H9 (cell line): ENCODE data around the gene INPP5A. TPM values are rescaled to one million over a fixed set of nuclear protein-coding genes. Genes with fewer than 3 reads are reported as not detected.

Experiments used
- DNase-seq: peaks from one replicate; pipeline ENCODE4 v3.0.0-alpha.2; 2017
- H2AFZ ChIP-seq: one replicate; pipeline ENCODE4 v1.6.1; 2013; ENCODE audit warnings: mild to moderate bottlenecking, low read length, control low read depth, moderate library complexity
- H2AK5ac ChIP-seq: 2 replicates; pipeline ENCODE4 v1.6.1; 2013; ENCODE audit warnings: low read length, control low read depth, mixed read lengths; ENCODE audit not compliant: insufficient read length
- H2BK120ac ChIP-seq: one replicate; pipeline ENCODE4 v1.6.1; 2013; ENCODE audit warnings: low read depth, mild to moderate bottlenecking, low read length, control low read depth, inconsistent platforms; ENCODE audit not compliant: poor library complexity, severe bottlenecking
- H2BK12ac ChIP-seq: 2 replicates; pipeline ENCODE4 v1.6.1; 2013; ENCODE audit warnings: low read length, control low read depth, mixed read lengths, low read depth; ENCODE audit not compliant: insufficient read length
- H2BK15ac ChIP-seq: 2 replicates; pipeline ENCODE4 v1.6.1; 2013; ENCODE audit warnings: low read depth, low read length, control low read depth
- H2BK20ac ChIP-seq: one replicate; pipeline ENCODE4 v1.6.1; 2013; ENCODE audit warnings: low read depth, mild to moderate bottlenecking, low read length, control low read depth, inconsistent platforms; ENCODE audit not compliant: poor library complexity, severe bottlenecking
- H2BK5ac ChIP-seq: 2 replicates; pipeline ENCODE4 v1.6.1; 2013; ENCODE audit warnings: low read length, control low read depth, mixed read lengths; ENCODE audit not compliant: insufficient read length
- H3K14ac ChIP-seq: 2 replicates; pipeline ENCODE4 v1.6.1; 2013; ENCODE audit warnings: low read length, control low read depth; ENCODE audit not compliant: insufficient read depth
- H3K18ac ChIP-seq: 2 replicates; pipeline ENCODE4 v1.6.1; 2013; ENCODE audit warnings: low read depth, mild to moderate bottlenecking, mixed read lengths, low read length, control low read depth; ENCODE audit not compliant: insufficient read length
- H3K23ac ChIP-seq: 2 replicates; pipeline ENCODE4 v1.6.1; 2013; ENCODE audit warnings: low read length, control low read depth, mixed read lengths, low read depth; ENCODE audit not compliant: insufficient read length
- H3K23me2 ChIP-seq: 2 replicates; pipeline ENCODE4 v1.6.1; 2013; ENCODE audit warnings: low read depth, mild to moderate bottlenecking, mixed read lengths, low read length, control low read depth; ENCODE audit not compliant: insufficient read length, poor library complexity, severe bottlenecking
- H3K27ac ChIP-seq: 2 replicates; pipeline ENCODE4 v1.5.1; 2013; ENCODE audit warnings: low read length, control low read depth, mixed read lengths, low read depth; ENCODE audit not compliant: insufficient read length
- H3K27me3 ChIP-seq: 2 replicates; pipeline ENCODE4 v1.6.1; 2013; ENCODE audit warnings: low read length, control low read depth, inconsistent platforms; ENCODE audit not compliant: insufficient read depth
- H3K4ac ChIP-seq: 2 replicates; pipeline ENCODE4 v1.6.1; 2013; ENCODE audit warnings: low read depth, mild to moderate bottlenecking, control low read depth, inconsistent platforms, low read length, moderate library complexity
- H3K4me1 ChIP-seq: 2 replicates; pipeline ENCODE4 v1.6.1; 2013; ENCODE audit warnings: low read length, control low read depth, inconsistent platforms; ENCODE audit not compliant: insufficient read depth
- H3K4me2 ChIP-seq: 2 replicates; pipeline ENCODE4 v1.6.1; 2013; ENCODE audit warnings: low read length, control low read depth, mixed read lengths; ENCODE audit not compliant: insufficient read length, insufficient read depth
- H3K56ac ChIP-seq: 2 replicates; pipeline ENCODE4 v1.6.1; 2013; ENCODE audit warnings: low read depth, mild to moderate bottlenecking, mixed read lengths, low read length, control low read depth; ENCODE audit not compliant: insufficient read length
- H3K79me1 ChIP-seq: 2 replicates; pipeline ENCODE4 v1.6.1; 2013; ENCODE audit warnings: low read depth, mild to moderate bottlenecking, moderate library complexity, low read length, control low read depth, inconsistent platforms; ENCODE audit not compliant: insufficient read depth, poor library complexity, severe bottlenecking
- H3K79me2 ChIP-seq: 2 replicates; pipeline ENCODE4 v1.6.1; 2013; ENCODE audit warnings: low read length, control low read depth, inconsistent platforms; ENCODE audit not compliant: insufficient read depth
- H3K9ac ChIP-seq: 2 replicates; pipeline ENCODE4 v1.6.1; 2013; ENCODE audit warnings: low read length, control low read depth, mixed read lengths; ENCODE audit not compliant: insufficient read length; ENCODE audit errors: extremely low read depth
- H3K9me3 ChIP-seq: one replicate; pipeline ENCODE4 v1.6.1; 2013; ENCODE audit warnings: low read depth, low read length, inconsistent platforms; ENCODE audit not compliant: control insufficient read depth
- H3T11ph ChIP-seq: one replicate; pipeline ENCODE4 v1.6.1; 2013; ENCODE audit warnings: mild to moderate bottlenecking, low read length, control low read depth, inconsistent platforms
- H4K20me1 ChIP-seq: one replicate; pipeline ENCODE4 v1.6.1; 2013; ENCODE audit not compliant: control insufficient read depth, insufficient read length, insufficient read depth
- H4K5ac ChIP-seq: 2 replicates; pipeline ENCODE4 v1.6.1; 2013; ENCODE audit warnings: low read depth, mild to moderate bottlenecking, mixed read lengths, low read length, control low read depth; ENCODE audit not compliant: insufficient read length
- H4K8ac ChIP-seq: replicated peaks from 2 replicates; pipeline ENCODE4 v1.6.1; 2013; ENCODE audit warnings: low read length, control low read depth, mixed read lengths, low read depth; ENCODE audit not compliant: insufficient read length
- H4K91ac ChIP-seq: 2 replicates; pipeline ENCODE4 v1.6.1; 2013; ENCODE audit warnings: low read depth, mild to moderate bottlenecking, moderate library complexity, mixed read lengths, low read length, control low read depth; ENCODE audit not compliant: insufficient read length
- H3K27ac Mint-ChIP-seq, 3 experiments: 2 replicates in 2 of 3; 3 replicates in 1 of 3; pipeline ENCODE4 v1.8.0; 2020 to 2021; ENCODE audit warnings: mixed read lengths in 3 of 3, mild to moderate bottlenecking in 1 of 3, moderate library complexity in 1 of 3
- H3K27me3 Mint-ChIP-seq: 2 replicates; pipeline ENCODE4 v1.8.0; 2021; ENCODE audit warnings: low read depth, mild to moderate bottlenecking, moderate library complexity, mixed read lengths
- H3K36me3 Mint-ChIP-seq, 3 experiments: 2 replicates in 2 of 3; 3 replicates in 1 of 3; pipeline ENCODE4 v1.8.0; 2020 to 2021; ENCODE audit warnings: low read depth in 3 of 3, mixed read lengths in 3 of 3; ENCODE audit not compliant: insufficient read depth in 1 of 3
- H3K4me1 Mint-ChIP-seq, 2 experiments: 2 replicates each; pipeline ENCODE4 v1.8.0; 2020; ENCODE audit warnings: mixed read lengths in 2 of 2
- H3K4me3 Mint-ChIP-seq, 2 experiments: 2 replicates in 1 of 2; 3 replicates in 1 of 2; pipeline ENCODE4 v1.8.0; 2020 to 2021; ENCODE audit warnings: mild to moderate bottlenecking in 2 of 2, mixed read lengths in 2 of 2, moderate library complexity in 1 of 2
- H3K9me3 Mint-ChIP-seq, 2 experiments: 2 replicates in 1 of 2; 3 replicates in 1 of 2; pipeline ENCODE4 v1.8.0; 2020; ENCODE audit warnings: mild to moderate bottlenecking in 2 of 2, mixed read lengths in 2 of 2, moderate library complexity in 1 of 2
- WGBS: extraction: QIAGEN DNeasy Blood & Tissue Kit; methylation state at CpG from one replicate; pipeline ENCODE4 v1.1.7; 2013; ENCODE audit warnings: missing lambda C conversion rate, low lambda C conversion rate, mixed read lengths; ENCODE audit not compliant: insufficient read length; ENCODE audit errors: extremely low coverage; 5-methylcytosine and 5-hydroxymethylcytosine counted together
- total RNA-seq: library from RNA; stranded (reverse); gene quantifications from 2 replicates; pipeline ENCODE4 v1.2.1, GENCODE V29; 2021
- TF ChIP-seq, protein P1 (sequence below): fragments of 200-600 bp; sonication (generic); conservative IDR thresholded peaks from 3 replicates; pipeline ENCODE4 v1.8.0; 2021; ENCODE audit warnings: antibody characterized with exemption, mild to moderate bottlenecking

INPP5A gene
- total RNA-seq, 1 experiment from 2014 or later, result 17.7 TPM

DNA sequence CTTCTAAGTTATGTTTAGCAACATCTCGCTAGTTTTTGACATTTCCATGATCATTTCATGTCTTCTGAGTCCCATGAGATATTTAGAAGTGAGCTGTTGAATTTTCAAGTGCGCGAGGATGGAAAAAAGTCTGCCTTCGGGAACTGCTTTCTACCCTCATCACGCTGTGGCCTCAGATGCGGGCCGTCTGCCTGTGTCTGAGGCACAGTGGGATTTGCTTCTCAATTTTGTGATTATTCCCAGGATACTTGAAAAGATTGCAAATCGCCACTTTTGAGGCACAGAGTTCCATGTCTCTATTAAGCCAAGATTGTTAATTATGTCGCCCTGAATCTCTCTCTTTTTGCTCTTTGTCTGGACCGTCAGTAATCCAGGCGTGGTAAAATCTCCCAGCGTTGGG is 279.1 kb downstream of the INPP5A start:
- Mint-ChIP-seq H3K36me3 (peaks cover 2 to 4% (median 3%) of the 10 kb centered on the region in 3 experiments; a peak in 3 of 7 replicates), H3K27me3 (peaks cover 10% of the 10 kb centered on the region), H3K27ac (no peak overlapping the region), H3K4me3 (no peak overlapping the region), H3K4me1 (no peaks in the 10 kb centered on the region), H3K9me3 (peaks cover 3 to 7% of the 10 kb centered on the region in 2 experiments)
- no peak overlapping the region for H2BK15ac ChIP-seq
- no peak overlapping the region for H3T11ph ChIP-seq
- H4K5ac ChIP-seq, result no peak overlapping the region
- no peak overlapping the region for H3K56ac ChIP-seq
- no peak overlapping the region for H2AK5ac ChIP-seq
- no peak overlapping the region for H2BK120ac ChIP-seq
- no peak overlapping the region for H4K91ac ChIP-seq
- no peak overlapping the region for H3K14ac ChIP-seq
- no peak overlapping the region for H3K9ac ChIP-seq
- peaks cover 3% of the 10 kb centered on the region for H3K9me3 ChIP-seq
- no peaks in the 10 kb centered on the region for H3K79me2 ChIP-seq
- H3K4ac ChIP-seq, result no peak overlapping the region
- no CpG with 5 or more reads among the region's 12 CpGs for WGBS
- H4K20me1 ChIP-seq, result no peaks in the 10 kb centered on the region
- H2BK5ac ChIP-seq, result no peak overlapping the region
- no peaks in the 10 kb centered on the region for H3K27me3 ChIP-seq
- H3K79me1 ChIP-seq, result no peaks in the 10 kb centered on the region
- no peak overlapping the region for H2AFZ ChIP-seq
- no peak overlapping the region for H2BK20ac ChIP-seq
- DNase-seq, result no peak
- H3K23me2 ChIP-seq, result no peaks in the 10 kb centered on the region
- no peak overlapping the region for H3K18ac ChIP-seq
- H3K4me1 ChIP-seq, result no peaks in the 10 kb centered on the region
- TF ChIP-seq, protein P1, sequence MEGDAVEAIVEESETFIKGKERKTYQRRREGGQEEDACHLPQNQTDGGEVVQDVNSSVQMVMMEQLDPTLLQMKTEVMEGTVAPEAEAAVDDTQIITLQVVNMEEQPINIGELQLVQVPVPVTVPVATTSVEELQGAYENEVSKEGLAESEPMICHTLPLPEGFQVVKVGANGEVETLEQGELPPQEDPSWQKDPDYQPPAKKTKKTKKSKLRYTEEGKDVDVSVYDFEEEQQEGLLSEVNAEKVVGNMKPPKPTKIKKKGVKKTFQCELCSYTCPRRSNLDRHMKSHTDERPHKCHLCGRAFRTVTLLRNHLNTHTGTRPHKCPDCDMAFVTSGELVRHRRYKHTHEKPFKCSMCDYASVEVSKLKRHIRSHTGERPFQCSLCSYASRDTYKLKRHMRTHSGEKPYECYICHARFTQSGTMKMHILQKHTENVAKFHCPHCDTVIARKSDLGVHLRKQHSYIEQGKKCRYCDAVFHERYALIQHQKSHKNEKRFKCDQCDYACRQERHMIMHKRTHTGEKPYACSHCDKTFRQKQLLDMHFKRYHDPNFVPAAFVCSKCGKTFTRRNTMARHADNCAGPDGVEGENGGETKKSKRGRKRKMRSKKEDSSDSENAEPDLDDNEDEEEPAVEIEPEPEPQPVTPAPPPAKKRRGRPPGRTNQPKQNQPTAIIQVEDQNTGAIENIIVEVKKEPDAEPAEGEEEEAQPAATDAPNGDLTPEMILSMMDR, result no peak
- no peak overlapping the region for H4K8ac ChIP-seq
- H3K27ac ChIP-seq, result no peak overlapping the region
- no peak overlapping the region for H3K23ac ChIP-seq
- H2BK12ac ChIP-seq, result no peak overlapping the region
- H3K4me2 ChIP-seq, result no peak overlapping the region
